ENCODE data around the gene KCNH1. TPM values are rescaled to one million over a fixed set of nuclear protein-coding genes. Genes with fewer than 3 reads are reported as not detected.

Gene KCNH1
- total and polyA plus RNA-seq, 10 donors, result not detected

DNA sequence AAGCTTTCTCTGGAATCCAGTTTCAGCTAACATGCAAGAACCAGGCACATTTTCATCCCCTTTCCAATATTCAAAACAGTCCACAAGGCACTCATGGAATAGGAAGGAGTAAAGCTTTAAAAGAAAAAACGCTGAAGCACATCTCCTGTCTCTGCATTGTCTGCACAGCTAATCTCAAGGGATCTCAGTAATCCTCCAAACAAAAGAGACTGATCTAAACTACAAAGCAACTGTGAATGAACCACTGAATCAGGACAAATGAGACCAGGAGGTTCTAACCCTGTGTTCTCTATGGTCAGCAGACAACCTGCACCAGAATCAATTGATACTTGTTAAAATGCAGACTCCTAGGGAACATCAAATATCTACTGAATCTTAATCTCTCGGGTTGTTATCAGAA lies 406.2 kb downstream of the KCNH1 start:
- intact Hi-C loops (cut with DNase I; ENCODE audit: low total_unique reads), result no loop called here

GRCh38 chr1:210726621-210727020 lies 407.3 kb downstream of the KCNH1 start:
- 2 to 18% (median 8%) methylated on average over 2 of the region's 2 CpGs for whole genome bisulfite sequencing, 5 donors
- no peaks in the 10 kb centered on the region for H3K9me3 ChIP-seq

More for the DNA sequence above, 406.2 kb downstream of the KCNH1 start:
- no peak for DNase-seq
- peaks cover 0 to 6% (median 0%) of the 10 kb centered on the region in 7 donors for H3K27me3 ChIP-seq (replicated peaks in 1 of 7)
- WGBS, 5 donors, result 40 to 67% (median 54%) methylated on average over 2 of the region's 2 CpGs
- H3K4me3 ChIP-seq, result no peak overlapping the region
- H3K27ac ChIP-seq, result no peak overlapping the region
- no peaks in the 10 kb centered on the region for H3K4me1 ChIP-seq
- no peaks in the 10 kb centered on the region for H3K9me3 ChIP-seq
- H3K36me3 ChIP-seq, result no peaks in the 10 kb centered on the region
- TF ChIP-seq POLR2AphosphoS5 (IDR thresholded peaks at IDR 0.05), result no peak
- no peak for TF ChIP-seq CTCF (IDR thresholded peaks at IDR 0.05 in 8 of 11, conservative IDR thresholded peaks at IDR 0.05 in 3 of 11)

DNA sequence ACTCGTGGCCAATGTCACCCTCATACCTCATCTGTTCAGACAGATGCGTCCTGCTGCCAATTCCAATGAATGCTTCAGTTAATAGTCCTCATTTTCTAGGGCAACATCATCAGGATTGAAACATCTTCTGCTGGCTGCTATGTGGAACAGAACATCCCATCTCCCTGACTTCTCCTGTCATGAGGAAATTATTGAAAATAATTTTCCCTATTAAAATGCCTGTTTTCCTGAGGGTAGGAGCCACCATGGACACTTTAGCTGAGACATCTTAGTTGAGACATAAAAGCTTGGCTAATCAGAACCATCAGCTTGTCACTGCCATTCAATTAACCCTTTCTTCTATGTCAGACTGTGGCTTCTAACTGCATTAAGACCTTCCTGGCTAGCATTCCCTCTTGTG lies 409.2 kb downstream of the KCNH1 start:
- DNase-seq, result no peak
- H3K4me3 ChIP-seq, result no peak overlapping the region
- H3K36me3 ChIP-seq, result no peaks in the 10 kb centered on the region
- no peaks in the 10 kb centered on the region for H3K4me1 ChIP-seq
- WGBS, 5 donors, result 75 to 86% (median 80%) methylated on average over 2 of the region's 2 CpGs
- H3K27me3 ChIP-seq (replicated peaks in 1 of 7), result peaks cover 0 to 6% (median 0%) of the 10 kb centered on the region in 7 donors
- H3K9me3 ChIP-seq, result no peaks in the 10 kb centered on the region
- intact Hi-C loops (cut with DNase I; ENCODE audit: low total_unique reads), result no loop called here
- no peak overlapping the region for H3K27ac ChIP-seq
- TF ChIP-seq POLR2AphosphoS5 (IDR thresholded peaks at IDR 0.05), result no peak

More at GRCh38 chr1:210726621-210727020, 407.3 kb downstream of the KCNH1 start:
- DNase-seq, result no peak
- H3K27me3 ChIP-seq (replicated peaks in 1 of 7), result peaks cover 0 to 6% (median 0%) of the 10 kb centered on the region in 7 donors
- no peaks in the 10 kb centered on the region for H3K36me3 ChIP-seq
- no peaks in the 10 kb centered on the region for H3K4me1 ChIP-seq
- TF ChIP-seq POLR2AphosphoS5 (IDR thresholded peaks at IDR 0.05) (no peak), POLR2A (IDR thresholded peaks at IDR 0.05) (no peak)
- H3K27ac ChIP-seq, result no peak overlapping the region
- intact Hi-C loops (cut with DNase I; ENCODE audit: low total_unique reads), result no loop called here
- no peak overlapping the region for H3K4me3 ChIP-seq

- Histone ChIP-seq H3K9me3 (no peaks in the 10 kb centered on the region), H3K27ac (no peak overlapping the region), H3K27me3 (replicated peaks in 1 of 7) (peaks cover 0 to 6% (median 0%) of the 10 kb centered on the region in 7 donors), H3K4me3 (no peak overlapping the region), H3K36me3 (no peaks in the 10 kb centered on the region), H3K4me1 (no peaks in the 10 kb centered on the region)
- intact Hi-C loops (cut with DNase I; ENCODE audit: low total_unique reads), result no loop called here
- no peak for TF ChIP-seq POLR2A (IDR thresholded peaks at IDR 0.05)
- no peak for TF ChIP-seq POLR2AphosphoS5 (IDR thresholded peaks at IDR 0.05)
- TF ChIP-seq CTCF (IDR thresholded peaks at IDR 0.05 in 8 of 11, conservative IDR thresholded peaks at IDR 0.05 in 3 of 11), result no peak
- DNase-seq, result no peak
- 42 to 54% (median 47%) methylated on average over 4 of the region's 4 CpGs for WGBS, 5 donors
These were observed 410.3 kb downstream of the KCNH1 start for GRCh38 chr1:210723646-210724045.

- no peaks in the 10 kb centered on the region for H3K36me3 ChIP-seq
- no peak for TF ChIP-seq CTCF (IDR thresholded peaks at IDR 0.05 in 8 of 11, conservative IDR thresholded peaks at IDR 0.05 in 3 of 11)
- TF ChIP-seq POLR2A (IDR thresholded peaks at IDR 0.05), result no peak
- TF ChIP-seq POLR2AphosphoS5 (IDR thresholded peaks at IDR 0.05), result no peak
- 40 to 71% (median 54%) methylated on average over 1 of the region's 1 CpG for WGBS, 5 donors
- H3K4me1 ChIP-seq, result no peaks in the 10 kb centered on the region
- peaks cover 0 to 6% (median 0%) of the 10 kb centered on the region in 7 donors for H3K27me3 ChIP-seq (replicated peaks in 1 of 7)
- H3K27ac ChIP-seq, result no peak overlapping the region
- intact Hi-C loops (cut with DNase I; ENCODE audit: low total_unique reads), result no loop called here
- no peak for DNase-seq
- H3K9me3 ChIP-seq, result no peaks in the 10 kb centered on the region
- no peak overlapping the region for H3K4me3 ChIP-seq
These were observed 411.4 kb downstream of the KCNH1 start for GRCh38 chr1:210722410-210723081.
